Breast epithelium (tissue), 4 donors: ENCODE results near the gene INMT. TPM values are rescaled to one million over a fixed set of nuclear protein-coding genes. Genes with fewer than 3 reads are reported as not detected.
A peak's percentile ranks its signal among the peaks of the same experiment; 100 is the strongest.

Experiments
- DNase-seq, 2 donors: peaks; one replicate each; pipeline ENCODE4 v3.0.0-alpha.2; 2019; ENCODE audit warnings: low spot score in 2 of 2
- H3K27ac ChIP-seq, 2 donors: fragments of 200-600 bp; sonication (generic) in 1 of 2; one replicate each; pipeline ENCODE4 v1.5.1; 2016 to 2019; ENCODE audit warnings: mild to moderate bottlenecking in 1 of 2
- H3K27me3 ChIP-seq, 2 donors: fragments of 200-600 bp; sonication (generic) in 1 of 2; one replicate each; pipeline versions ENCODE4 v1.5.1 to v1.6.0; 2017 to 2019; ENCODE audit warnings: control low read depth in 1 of 2, mild to moderate bottlenecking in 1 of 2
- H3K36me3 ChIP-seq: fragments of 200-600 bp; one replicate; pipeline ENCODE4 v1.5.1; 2019
- H3K4me1 ChIP-seq, 2 donors: fragments of 200-600 bp; sonication (generic); one replicate each; pipeline ENCODE4 v1.5.1; 2016 to 2019; ENCODE audit warnings: control low read depth in 1 of 2
- H3K4me3 ChIP-seq, 3 donors: fragments of 200-600 bp; sonication (generic); 1 replicate in 2 of 3; 2 replicates in 1 of 3; pipeline ENCODE4 v1.5.1; 2016 to 2019; ENCODE audit warnings: mild to moderate bottlenecking in 3 of 3, moderate library complexity in 2 of 3
- H3K9me3 ChIP-seq, 2 donors: fragments of 200-600 bp; sonication (generic) in 1 of 2; one replicate each; pipeline ENCODE4 v1.5.1; 2016 to 2019; ENCODE audit warnings: control low read depth in 1 of 2
- CTCF ChIP-seq, 3 donors: fragments of 450-650 bp; IDR thresholded peaks; one replicate each; pipeline ENCODE4 v1.5.1; 2016 to 2017; ENCODE audit warnings: antibody characterized with exemption in 3 of 3, mild to moderate bottlenecking in 3 of 3, moderate library complexity in 3 of 3
- POLR2A ChIP-seq: fragments of 450-650 bp; IDR thresholded peaks from one replicate; pipeline ENCODE4 v1.6.1; 2016; ENCODE audit warnings: antibody characterized with exemption, mild to moderate bottlenecking, moderate library complexity
- POLR2AphosphoS5 ChIP-seq, 3 donors: sonication (generic); formaldehyde crosslinking; IDR thresholded peaks; one replicate each; pipeline ENCODE4 v1.6.1; 2017; ENCODE audit warnings: antibody characterized with exemption in 3 of 3
- intact Hi-C: fragments of 100-400 bp; cut with DNase I; formaldehyde crosslinking; loops from one replicate; pipeline ENCODE4 v1.15.1; 2023; ENCODE audit warnings: low total_unique reads
- total RNA-seq, 3 donors: library from RNA; depleted of rRNA; stranded (reverse); fragments of >200 nt; gene quantifications; one replicate each; pipeline ENCODE4 v1.1.0, GENCODE V29; 2016

The INMT gene
- total RNA-seq, 3 donors from 2014 or later, result 7.8 to 66.7 (median 26.2) TPM

- TF ChIP-seq POLR2AphosphoS5 (IDR thresholded peaks at IDR 0.05) (no peak), POLR2A (no peak), CTCF (IDR thresholded peaks at IDR 0.05) (no peak)
- Histone ChIP-seq H3K36me3 (peaks cover 5% of the 10 kb centered on the region), H3K4me1 (no peaks in the 10 kb centered on the region), H3K9me3 (no peaks in the 10 kb centered on the region), H3K27me3 (no peaks in the 10 kb centered on the region), H3K4me3 (no peak overlapping the region), H3K27ac (no peak overlapping the region)
- intact Hi-C loops, result loop anchor here (10.0 kb wide), 1 partner anchor 1954 kb away; no protein-coding TSS in a partner anchor
- no peak for DNase-seq
Observed at GRCh38 chr7:30790356-30790755, 38.4 kb downstream of the INMT start.

- no peaks in the 10 kb centered on the region for H3K9me3 ChIP-seq
- no peaks in the 10 kb centered on the region for H3K4me1 ChIP-seq
- no peak for DNase-seq
- H3K27ac ChIP-seq, result no peak overlapping the region
- no peaks in the 10 kb centered on the region for H3K27me3 ChIP-seq
- intact Hi-C loops, result loop anchor here (10.0 kb wide), 1 partner anchor 1954 kb away; no protein-coding TSS in a partner anchor
- H3K4me3 ChIP-seq, result no peak overlapping the region
- no peak for TF ChIP-seq POLR2AphosphoS5 (IDR thresholded peaks at IDR 0.05)
- no peak for TF ChIP-seq POLR2A
- no peak for TF ChIP-seq CTCF (IDR thresholded peaks at IDR 0.05)
- peaks cover 5% of the 10 kb centered on the region for H3K36me3 ChIP-seq
Observed at GRCh38 chr7:30791114-30791513, 39.2 kb downstream of the INMT start.

GRCh38 chr7:30795161-30795948 lies 43.4 kb downstream of the INMT start:
- H3K36me3 ChIP-seq, result peaks cover 5% of the 10 kb centered on the region
- no peak for DNase-seq
- no peaks in the 10 kb centered on the region for H3K9me3 ChIP-seq
- TF ChIP-seq CTCF (IDR thresholded peaks at IDR 0.05) (peak in 1 of 3 donors; percentile 8), POLR2A (no peak)
- peak overlapping the region in 1 of 2 donors; percentile 27 for H3K27ac ChIP-seq
- H3K4me3 ChIP-seq, result no peak overlapping the region
- intact Hi-C loops, result loop anchor here (10.0 kb wide), 1 partner anchor 1949 kb away; no protein-coding TSS in a partner anchor
- no peaks in the 10 kb centered on the region for H3K27me3 ChIP-seq
- H3K4me1 ChIP-seq, result peaks cover 0 to 5% of the 10 kb centered on the region in 2 donors

- H3K27ac ChIP-seq, result peak overlapping the region in 1 of 2 donors; percentile 27
- no peak for TF ChIP-seq POLR2A
- TF ChIP-seq POLR2AphosphoS5 (IDR thresholded peaks at IDR 0.05), result no peak
- no peak for TF ChIP-seq CTCF (IDR thresholded peaks at IDR 0.05)
- no peaks in the 10 kb centered on the region for H3K27me3 ChIP-seq
- no peak overlapping the region for H3K4me3 ChIP-seq
- H3K36me3 ChIP-seq, result peaks cover under 1% of the 10 kb centered on the region
- peaks cover 0 to 7% of the 10 kb centered on the region in 2 donors for H3K4me1 ChIP-seq
- intact Hi-C loops, result loop anchor here (10.0 kb wide), 1 partner anchor 1949 kb away; no protein-coding TSS in a partner anchor
- DNase-seq, result no peak
- no peaks in the 10 kb centered on the region for H3K9me3 ChIP-seq
Observed at GRCh38 chr7:30796105-30796869, 44.4 kb downstream of the INMT start.
